SK-N-SH treated with all-trans-retinoic acid at 6 μM for 48 hours (cell line): ENCODE data around the gene KCNK10.
"Not testable (repeated sequence)": the region's sequence is repeated elsewhere in the genome, so short reads cannot be mapped to it uniquely, and the experiment has no call there.

Experiments
- ATAC-seq: fragments of 200-7000 bp; cut with Tn5 transposase; 3 replicates; pipeline ENCODE4 v1.9.1; 2020; ENCODE audit warnings: mild to moderate bottlenecking, moderate library complexity
- ARNTL ChIP-seq: fragments of 450-650 bp; formaldehyde crosslinking; IDR thresholded peaks from 2 replicates; pipeline ENCODE4 v1.5.0; 2020; ENCODE audit warnings: low read depth, mild to moderate bottlenecking, moderate library complexity, borderline replicate concordance
- BACH2 ChIP-seq: fragments of 250-450 bp; sonication (Bioruptor Pico); IDR thresholded peaks from 2 replicates; pipeline ENCODE4 v1.9.0; 2021; ENCODE audit warnings: mild to moderate bottlenecking, borderline replicate concordance
- CSDC2 ChIP-seq: fragments of 250-450 bp; sonication (Bioruptor Pico); IDR thresholded peaks from 2 replicates; pipeline ENCODE4 v1.5.0; 2020; ENCODE audit warnings: mild to moderate bottlenecking, moderate library complexity
- OSR1 ChIP-seq: fragments of 250-450 bp; sonication (Bioruptor Pico); IDR thresholded peaks from 2 replicates; pipeline ENCODE4 v1.8.0; 2022; ENCODE audit warnings: moderate library complexity, mild to moderate bottlenecking, inconsistent platforms
- PPARA ChIP-seq: fragments of 250-450 bp; sonication (Bioruptor Pico); IDR thresholded peaks from 2 replicates; pipeline ENCODE4 v1.5.0; 2020; ENCODE audit warnings: mild to moderate bottlenecking, borderline replicate concordance
- RARB ChIP-seq: fragments of 250-450 bp; sonication (Bioruptor Pico); IDR thresholded peaks from 2 replicates; pipeline ENCODE4 v1.8.0; 2021; ENCODE audit warnings: mild to moderate bottlenecking, moderate library complexity
- TCF4 ChIP-seq: fragments of 250-450 bp; sonication (Bioruptor Pico); IDR thresholded peaks from 2 replicates; pipeline ENCODE4 v1.8.0; 2021; ENCODE audit warnings: mild to moderate bottlenecking, moderate library complexity, borderline replicate concordance
- TOX ChIP-seq: fragments of 250-450 bp; sonication (Bioruptor Pico); IDR thresholded peaks from 2 replicates; pipeline ENCODE4 v1.8.0; 2021; ENCODE audit warnings: mild to moderate bottlenecking, moderate library complexity, borderline replicate concordance
- ZC3H10 ChIP-seq: fragments of 250-450 bp; sonication (Bioruptor Pico); IDR thresholded peaks from 2 replicates; pipeline ENCODE4 v1.5.1; 2021; ENCODE audit warnings: mild to moderate bottlenecking, moderate library complexity
- ZFP3 ChIP-seq: fragments of 250-450 bp; sonication (Bioruptor Pico); IDR thresholded peaks from 2 replicates; pipeline ENCODE4 v1.5.0; 2020; ENCODE audit warnings: mild to moderate bottlenecking, moderate library complexity
- ZFP30 ChIP-seq: fragments of 450-650 bp; formaldehyde crosslinking; IDR thresholded peaks from 2 replicates; pipeline ENCODE4 v1.5.0; 2022; ENCODE audit warnings: mild to moderate bottlenecking, moderate library complexity
- ZNF565 ChIP-seq: fragments of 450-650 bp; formaldehyde crosslinking; conservative IDR thresholded peaks from 2 replicates; pipeline ENCODE4 v1.5.0; 2020; ENCODE audit warnings: low read depth, mild to moderate bottlenecking, moderate library complexity
- ZNF70 ChIP-seq: fragments of 450-650 bp; formaldehyde crosslinking; IDR thresholded peaks from 2 replicates; pipeline ENCODE4 v1.5.0; 2020; ENCODE audit warnings: mild to moderate bottlenecking, moderate library complexity
- ZNF8 ChIP-seq: fragments of 450-650 bp; formaldehyde crosslinking; IDR thresholded peaks from 2 replicates; pipeline ENCODE4 v1.5.0; 2020; ENCODE audit warnings: mild to moderate bottlenecking, moderate library complexity
- TF ChIP-seq, protein P1 (sequence below): fragments of 250-450 bp; sonication (Bioruptor Pico); IDR thresholded peaks from 2 replicates; pipeline ENCODE4 v1.8.0; 2021; ENCODE audit warnings: low read depth, mild to moderate bottlenecking, moderate library complexity, borderline replicate concordance
- TF ChIP-seq, protein P2 (sequence below): fragments of 250-450 bp; sonication (Bioruptor Pico); IDR thresholded peaks from 2 replicates; pipeline ENCODE4 v1.5.1; 2020; ENCODE audit warnings: low read depth, mild to moderate bottlenecking, moderate library complexity
- TF ChIP-seq, protein P3 (sequence below): fragments of 250-450 bp; sonication (Bioruptor Pico); IDR thresholded peaks from 2 replicates; pipeline ENCODE4 v1.8.0; 2020; ENCODE audit warnings: mild to moderate bottlenecking, moderate library complexity, borderline replicate concordance
- TF ChIP-seq, protein P4 (sequence below): fragments of 250-450 bp; sonication (Bioruptor Pico); IDR thresholded peaks from 2 replicates; pipeline ENCODE4 v1.5.0; 2020; ENCODE audit warnings: mild to moderate bottlenecking, moderate library complexity

The KCNK10 gene

DNA sequence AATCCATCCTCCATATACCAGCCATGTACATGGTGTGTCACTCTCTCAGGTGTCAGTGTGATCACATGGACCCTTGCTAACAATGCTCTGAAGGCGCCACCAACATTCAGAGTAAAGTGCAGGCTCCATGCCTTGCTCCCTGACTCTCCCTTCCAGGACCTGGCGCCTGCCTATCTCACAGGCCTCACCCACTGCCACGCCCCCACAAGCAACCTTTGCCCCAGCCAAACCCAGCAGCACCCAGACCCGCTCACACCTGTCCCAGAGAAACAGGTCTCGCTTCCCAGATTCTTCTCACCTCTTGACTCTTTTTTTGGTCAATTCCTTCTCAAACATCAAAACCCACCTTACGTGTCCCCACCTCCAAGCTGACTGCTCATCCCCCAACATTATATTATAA, 52.3 kb downstream of the KCNK10 start (continued):
- TF ChIP-seq TOX (CRISPR knock-in tag): no peak
- TF ChIP-seq ZFP30 (CRISPR knock-in tag): no peak
- TF ChIP-seq, protein P1, sequence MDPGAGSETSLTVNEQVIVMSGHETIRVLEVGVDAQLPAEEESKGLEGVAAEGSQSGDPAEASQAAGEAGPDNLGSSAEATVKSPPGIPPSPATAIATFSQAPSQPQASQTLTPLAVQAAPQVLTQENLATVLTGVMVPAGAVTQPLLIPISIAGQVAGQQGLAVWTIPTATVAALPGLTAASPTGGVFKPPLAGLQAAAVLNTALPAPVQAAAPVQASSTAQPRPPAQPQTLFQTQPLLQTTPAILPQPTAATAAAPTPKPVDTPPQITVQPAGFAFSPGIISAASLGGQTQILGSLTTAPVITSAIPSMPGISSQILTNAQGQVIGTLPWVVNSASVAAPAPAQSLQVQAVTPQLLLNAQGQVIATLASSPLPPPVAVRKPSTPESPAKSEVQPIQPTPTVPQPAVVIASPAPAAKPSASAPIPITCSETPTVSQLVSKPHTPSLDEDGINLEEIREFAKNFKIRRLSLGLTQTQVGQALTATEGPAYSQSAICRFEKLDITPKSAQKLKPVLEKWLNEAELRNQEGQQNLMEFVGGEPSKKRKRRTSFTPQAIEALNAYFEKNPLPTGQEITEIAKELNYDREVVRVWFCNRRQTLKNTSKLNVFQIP: no peak

DNA sequence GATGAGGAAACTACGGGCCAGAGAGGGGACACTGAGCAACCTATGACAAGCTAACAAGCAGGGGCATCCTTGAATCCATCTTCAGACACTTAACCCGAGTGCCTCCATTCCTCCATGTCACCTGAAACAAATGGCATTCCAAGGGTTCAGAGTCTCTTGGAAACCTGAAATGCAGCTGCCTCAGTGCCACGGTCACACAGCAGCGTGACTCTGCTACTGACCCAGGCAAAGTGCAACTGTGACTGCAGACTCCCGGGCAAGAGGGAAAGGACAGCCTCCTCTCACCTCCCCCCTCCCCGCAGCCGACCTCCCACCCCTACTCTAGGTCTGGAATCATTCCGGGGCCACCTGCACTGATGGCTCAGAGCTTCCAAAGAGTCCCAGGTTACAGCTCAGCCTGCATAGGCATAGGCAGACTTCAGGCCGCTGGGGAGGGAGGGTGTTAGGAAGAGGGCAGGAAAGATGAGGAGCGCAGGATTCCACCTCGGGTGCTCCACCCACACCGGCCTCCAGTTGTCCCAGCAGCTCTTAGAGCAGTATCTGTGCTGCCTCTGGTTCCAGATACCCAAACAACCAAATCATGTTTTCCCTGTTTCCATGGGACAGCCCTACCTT, 53.2 kb downstream of the KCNK10 start:
- TF ChIP-seq ARNTL (CRISPR knock-in tag) (no peak), ZNF565 (no peak), ZFP3 (CRISPR knock-in tag) (no peak)

DNA sequence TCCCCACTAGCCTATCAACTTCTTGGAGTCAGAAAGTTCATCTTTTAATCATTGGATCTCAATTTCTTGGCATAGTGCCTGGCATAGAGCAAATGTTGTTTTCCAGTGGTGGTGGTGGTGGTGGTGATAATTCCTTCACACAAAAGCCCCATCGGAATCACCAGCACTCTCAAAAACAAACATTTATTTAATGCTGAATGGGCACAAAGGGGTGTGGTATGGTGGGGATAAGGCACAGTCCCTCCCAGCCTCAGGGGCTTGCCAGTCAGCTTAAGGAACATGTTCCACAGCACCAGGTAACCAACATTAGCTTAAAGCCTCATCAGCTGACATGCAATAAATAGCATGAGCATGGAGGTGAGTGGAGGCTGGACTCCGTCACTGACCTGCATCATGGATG, 56.6 kb downstream of the KCNK10 start:
- ATAC-seq: no peak
- TF ChIP-seq ZNF70: no peak

More for the DNA sequence above, 53.2 kb downstream of the KCNK10 start:
- ATAC-seq: no peak

DNA sequence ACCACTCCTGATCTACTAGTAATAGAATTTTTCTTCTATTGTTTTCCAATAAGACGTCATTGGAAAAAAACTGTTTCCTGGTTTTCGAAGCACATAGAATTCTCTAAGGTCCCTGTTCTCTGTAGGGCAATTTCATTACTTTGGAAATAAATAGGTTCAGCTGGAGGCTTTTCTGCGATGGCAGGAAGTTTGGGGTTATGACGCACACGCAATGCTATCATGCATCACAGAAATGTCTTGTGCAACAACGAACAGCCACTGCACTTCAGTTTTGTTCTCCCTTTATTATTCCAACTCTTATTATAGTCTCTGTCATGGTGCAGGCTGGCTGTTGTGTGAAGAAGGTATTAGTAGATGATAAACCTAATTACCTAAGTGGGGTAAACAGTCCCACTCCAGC, 59.0 kb downstream of the KCNK10 start:
- no peak for ATAC-seq
- TF ChIP-seq, protein P2, sequence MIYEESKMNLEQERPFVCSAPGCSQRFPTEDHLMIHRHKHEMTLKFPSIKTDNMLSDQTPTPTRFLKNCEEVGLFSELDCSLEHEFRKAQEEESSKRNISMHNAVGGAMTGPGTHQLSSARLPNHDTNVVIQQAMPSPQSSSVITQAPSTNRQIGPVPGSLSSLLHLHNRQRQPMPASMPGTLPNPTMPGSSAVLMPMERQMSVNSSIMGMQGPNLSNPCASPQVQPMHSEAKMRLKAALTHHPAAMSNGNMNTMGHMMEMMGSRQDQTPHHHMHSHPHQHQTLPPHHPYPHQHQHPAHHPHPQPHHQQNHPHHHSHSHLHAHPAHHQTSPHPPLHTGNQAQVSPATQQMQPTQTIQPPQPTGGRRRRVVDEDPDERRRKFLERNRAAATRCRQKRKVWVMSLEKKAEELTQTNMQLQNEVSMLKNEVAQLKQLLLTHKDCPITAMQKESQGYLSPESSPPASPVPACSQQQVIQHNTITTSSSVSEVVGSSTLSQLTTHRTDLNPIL (CRISPR knock-in tag): no peak
- TF ChIP-seq ZC3H10 (no peak), ARNTL (CRISPR knock-in tag) (no peak), ZFP3 (CRISPR knock-in tag) (no peak), CSDC2 (CRISPR knock-in tag) (no peak), ZNF8 (no peak), PPARA (CRISPR knock-in tag) (no peak), ZFP30 (CRISPR knock-in tag) (no peak), OSR1 (CRISPR knock-in tag) (no peak)
- TF ChIP-seq, protein P3, sequence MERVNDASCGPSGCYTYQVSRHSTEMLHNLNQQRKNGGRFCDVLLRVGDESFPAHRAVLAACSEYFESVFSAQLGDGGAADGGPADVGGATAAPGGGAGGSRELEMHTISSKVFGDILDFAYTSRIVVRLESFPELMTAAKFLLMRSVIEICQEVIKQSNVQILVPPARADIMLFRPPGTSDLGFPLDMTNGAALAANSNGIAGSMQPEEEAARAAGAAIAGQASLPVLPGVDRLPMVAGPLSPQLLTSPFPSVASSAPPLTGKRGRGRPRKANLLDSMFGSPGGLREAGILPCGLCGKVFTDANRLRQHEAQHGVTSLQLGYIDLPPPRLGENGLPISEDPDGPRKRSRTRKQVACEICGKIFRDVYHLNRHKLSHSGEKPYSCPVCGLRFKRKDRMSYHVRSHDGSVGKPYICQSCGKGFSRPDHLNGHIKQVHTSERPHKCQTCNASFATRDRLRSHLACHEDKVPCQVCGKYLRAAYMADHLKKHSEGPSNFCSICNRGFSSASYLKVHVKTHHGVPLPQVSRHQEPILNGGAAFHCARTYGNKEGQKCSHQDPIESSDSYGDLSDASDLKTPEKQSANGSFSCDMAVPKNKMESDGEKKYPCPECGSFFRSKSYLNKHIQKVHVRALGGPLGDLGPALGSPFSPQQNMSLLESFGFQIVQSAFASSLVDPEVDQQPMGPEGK (CRISPR knock-in tag): no peak
- TF ChIP-seq, protein P4, sequence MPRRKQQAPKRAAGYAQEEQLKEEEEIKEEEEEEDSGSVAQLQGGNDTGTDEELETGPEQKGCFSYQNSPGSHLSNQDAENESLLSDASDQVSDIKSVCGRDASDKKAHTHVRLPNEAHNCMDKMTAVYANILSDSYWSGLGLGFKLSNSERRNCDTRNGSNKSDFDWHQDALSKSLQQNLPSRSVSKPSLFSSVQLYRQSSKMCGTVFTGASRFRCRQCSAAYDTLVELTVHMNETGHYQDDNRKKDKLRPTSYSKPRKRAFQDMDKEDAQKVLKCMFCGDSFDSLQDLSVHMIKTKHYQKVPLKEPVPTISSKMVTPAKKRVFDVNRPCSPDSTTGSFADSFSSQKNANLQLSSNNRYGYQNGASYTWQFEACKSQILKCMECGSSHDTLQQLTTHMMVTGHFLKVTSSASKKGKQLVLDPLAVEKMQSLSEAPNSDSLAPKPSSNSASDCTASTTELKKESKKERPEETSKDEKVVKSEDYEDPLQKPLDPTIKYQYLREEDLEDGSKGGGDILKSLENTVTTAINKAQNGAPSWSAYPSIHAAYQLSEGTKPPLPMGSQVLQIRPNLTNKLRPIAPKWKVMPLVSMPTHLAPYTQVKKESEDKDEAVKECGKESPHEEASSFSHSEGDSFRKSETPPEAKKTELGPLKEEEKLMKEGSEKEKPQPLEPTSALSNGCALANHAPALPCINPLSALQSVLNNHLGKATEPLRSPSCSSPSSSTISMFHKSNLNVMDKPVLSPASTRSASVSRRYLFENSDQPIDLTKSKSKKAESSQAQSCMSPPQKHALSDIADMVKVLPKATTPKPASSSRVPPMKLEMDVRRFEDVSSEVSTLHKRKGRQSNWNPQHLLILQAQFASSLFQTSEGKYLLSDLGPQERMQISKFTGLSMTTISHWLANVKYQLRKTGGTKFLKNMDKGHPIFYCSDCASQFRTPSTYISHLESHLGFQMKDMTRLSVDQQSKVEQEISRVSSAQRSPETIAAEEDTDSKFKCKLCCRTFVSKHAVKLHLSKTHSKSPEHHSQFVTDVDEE (CRISPR knock-in tag): no peak
- TF ChIP-seq, protein P1: no peak
- TF ChIP-seq, all 23 proteins: peak for 0

DNA sequence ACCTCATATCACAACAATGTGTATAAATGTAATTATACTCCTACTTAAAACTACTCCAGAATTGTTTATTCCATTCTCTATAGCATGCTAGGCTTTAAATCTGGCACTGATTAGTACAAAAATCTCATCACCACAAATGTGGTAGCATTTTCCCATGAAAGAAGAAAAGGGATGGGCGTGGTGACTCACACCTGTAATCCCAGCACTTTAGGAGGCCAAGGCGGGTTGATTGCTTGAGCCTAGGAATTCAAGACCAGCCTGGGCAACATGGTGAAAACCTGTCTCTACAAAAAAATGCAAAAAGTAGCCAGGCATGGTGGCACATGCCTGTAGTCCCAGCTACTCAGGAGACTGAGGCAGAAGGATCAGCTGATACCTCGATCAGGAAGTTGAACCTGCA, 61.8 kb downstream of the KCNK10 start:
- not testable (repeated sequence) for ATAC-seq

DNA sequence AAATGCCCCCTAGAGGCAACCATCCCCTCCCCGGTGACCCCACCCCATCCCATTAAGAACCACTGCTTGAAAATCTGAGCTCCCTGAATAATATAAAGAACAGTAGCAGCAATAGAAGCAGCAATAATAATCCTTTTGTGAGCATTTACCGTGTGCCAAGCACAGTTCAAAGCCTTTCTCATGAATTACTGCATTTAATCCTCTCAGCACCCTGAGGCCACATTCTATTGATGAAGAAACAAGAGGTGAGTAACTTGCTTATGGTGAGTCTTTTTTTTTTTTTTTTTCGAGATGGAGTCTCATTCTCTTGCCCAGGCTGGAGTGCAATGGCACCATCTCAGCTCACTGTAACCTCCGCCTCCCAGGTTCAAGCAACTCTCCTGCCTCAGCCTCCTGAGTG, 65.0 kb downstream of the KCNK10 start:
- no peak for ATAC-seq
- no peak for TF ChIP-seq TCF4 (CRISPR knock-in tag)
- TF ChIP-seq ZNF8: no peak
- no peak for TF ChIP-seq ZNF565
- TF ChIP-seq BACH2 (CRISPR knock-in tag): no peak
- TF ChIP-seq, protein P4 (CRISPR knock-in tag): no peak
- TF ChIP-seq RARB (CRISPR knock-in tag): no peak
- TF ChIP-seq, protein P3 (CRISPR knock-in tag): no peak
- no peak for TF ChIP-seq ZNF70
